Ovary (tissue), 9 donors: ENCODE measurements around the gene MCU. TPM values are rescaled to one million over a fixed set of nuclear protein-coding genes. Genes with fewer than 3 reads are reported as not detected.

ENCODE experiments used
- DNase-seq, 5 donors: peaks; one replicate each; pipeline ENCODE4 v3.0.0-alpha.2; 2019 to 2020
- H3K27ac ChIP-seq, 2 donors: fragments of 200-600 bp; one replicate each; pipeline versions ENCODE4 v1.5.1 to v1.8.0; 2019 to 2022
- H3K27me3 ChIP-seq: fragments of 200-600 bp; one replicate; pipeline ENCODE4 v1.8.0; 2022
- H3K36me3 ChIP-seq: fragments of 200-600 bp; sonication (generic); one replicate; pipeline ENCODE4 v1.5.1; 2019
- H3K4me1 ChIP-seq: one replicate; pipeline ENCODE4 v1.8.1; 2013; ENCODE audit warnings: mild to moderate bottlenecking, moderate library complexity; ENCODE audit not compliant: insufficient read depth
- H3K4me3 ChIP-seq: fragments of 200-600 bp; sonication (generic); one replicate; pipeline ENCODE4 v1.5.1; 2017
- H3K9me3 ChIP-seq, 2 donors: fragments of 200-600 bp in 1 of 2; sonication (generic) in 1 of 2; one replicate each; pipeline versions ENCODE4 v1.5.1 to v1.8.1; 2013 to 2019; ENCODE audit warnings: mild to moderate bottlenecking in 1 of 2, moderate library complexity in 1 of 2
- CTCF ChIP-seq, 3 donors: fragments of 450-650 bp in 2 of 3; fragments of 200-600 bp in 1 of 3; IDR thresholded peaks; one replicate each; pipeline versions ENCODE4 v1.5.1 to v1.8.0; 2016 to 2022; ENCODE audit warnings: antibody characterized with exemption in 3 of 3, mild to moderate bottlenecking in 1 of 3
- EP300 ChIP-seq: sonication (generic); formaldehyde crosslinking; IDR thresholded peaks from one replicate; pipeline ENCODE4 v1.6.1; 2017; ENCODE audit warnings: antibody characterized with exemption
- POLR2A ChIP-seq: fragments of 450-650 bp; IDR thresholded peaks from one replicate; pipeline ENCODE4 v1.6.1; 2017; ENCODE audit warnings: antibody characterized with exemption, mild to moderate bottlenecking, moderate library complexity
- WGBS, 3 donors: extraction: QIAGEN DNeasy Blood & Tissue Kit in 1 of 3; methylation state at CpG; one replicate each; pipeline versions ENCODE4 v1.1.5 to v1.1.7; 2013 to 2017; 5-methylcytosine and 5-hydroxymethylcytosine counted together
- intact Hi-C, 4 donors: fragments of 100-400 bp; cut with DNase I; formaldehyde crosslinking; loops; one replicate each; pipeline versions ENCODE4 v1.11.0 to v1.15.1; 2022 to 2023
- polyA plus RNA-seq, 2 donors: library from polyadenylated mRNA; stranded (reverse); fragments of 200-250 nt in 1 of 2; fragments of 350-450 nt in 1 of 2; fragmentation: Illumina TruSeq in 1 of 2; extraction: RNeasy Lipid Tissue Mini Kit (QIAGEN cat#74804) in 1 of 2; gene quantifications; one replicate each; pipeline ENCODE4 v1.2.3, GENCODE V29; 2013 to 2014
- total RNA-seq, 7 donors: library from RNA; depleted of rRNA in 2 of 7; stranded (reverse); fragments of >200 nt in 2 of 7; fragmentation: NEBNext Ultra II Directional in 3 of 7; extraction: Animal tissue kit (Norgen Biotek cat#: 25700) in 3 of 7; gene quantifications; one replicate each; pipeline versions ENCODE4 v1.1.0 to v1.2.4, GENCODE V29; 2016 to 2023
- donor health status: DM: no; HTN: no; CAD: no; lungs with moderate emphysema.
- donor health status: DM: no; HTN: no; CAD: no.
- donor health status: Bipolar disorder and iron deficiency.
- donor health status: DM: yes; HTN: yes; CAD: no.
- donor health status: DM: no; HTN: no; CAD: no.
- donor health status: DM: yes; HTN: yes; CAD: no.

The MCU gene
- total and polyA plus RNA-seq, 9 donors, result 10.3 to 27.1 (median 12.8) TPM

- no peak overlapping the region for H3K27ac ChIP-seq
- DNase-seq, result no peak
- 89 to 95% (median 90%) methylated on average over 1 of the region's 1 CpG for WGBS, 3 donors
- no peaks in the 10 kb centered on the region for H3K4me1 ChIP-seq
- TF ChIP-seq POLR2A, result no peak
- no peak for TF ChIP-seq EP300
- no peak for TF ChIP-seq CTCF (IDR thresholded peaks at IDR 0.05)
- H3K4me3 ChIP-seq, result no peak overlapping the region
- no peaks in the 10 kb centered on the region for H3K36me3 ChIP-seq
- no peaks in the 10 kb centered on the region for H3K9me3 ChIP-seq
- H3K27me3 ChIP-seq, result no peaks in the 10 kb centered on the region
- intact Hi-C loops, result no loop called here
Measured at GRCh38 chr10:72816565-72816964, 124.6 kb downstream of the MCU start.

- DNase-seq, result no peak
- Histone ChIP-seq H3K27me3 (no peaks in the 10 kb centered on the region), H3K4me3 (no peak overlapping the region), H3K9me3 (no peaks in the 10 kb centered on the region), H3K36me3 (no peaks in the 10 kb centered on the region), H3K27ac (no peak overlapping the region), H3K4me1 (no peaks in the 10 kb centered on the region)
- 15 to 32% (median 20%) methylated on average over 2 of the region's 2 CpGs for WGBS, 3 donors
- TF ChIP-seq POLR2A, result no peak
- TF ChIP-seq EP300, result no peak
- TF ChIP-seq CTCF (IDR thresholded peaks at IDR 0.05), result no peak
- intact Hi-C loops, result no loop called here
Measured at GRCh38 chr10:72818076-72818475, 126.1 kb downstream of the MCU start.

GRCh38 chr10:72819053-72819452 lies 127.1 kb downstream of the MCU start:
- H3K27ac ChIP-seq, result no peak overlapping the region
- intact Hi-C loops, result no loop called here
- 97 to 100% (median 97%) methylated on average over 1 of the region's 1 CpG for WGBS, 3 donors

GRCh38 chr10:72821606-72822005 lies 129.7 kb downstream of the MCU start:
- Histone ChIP-seq H3K27ac (no peak overlapping the region), H3K9me3 (no peaks in the 10 kb centered on the region), H3K4me3 (no peak overlapping the region), H3K27me3 (no peaks in the 10 kb centered on the region), H3K4me1 (no peaks in the 10 kb centered on the region), H3K36me3 (no peaks in the 10 kb centered on the region)
- no peak for DNase-seq
- WGBS, 3 donors, result 92 to 98% (median 93%) methylated on average over 2 of the region's 2 CpGs
- intact Hi-C loops, result no loop called here
- no peak for TF ChIP-seq EP300

More at GRCh38 chr10:72819053-72819452, 127.1 kb downstream of the MCU start:
- no peak overlapping the region for H3K4me3 ChIP-seq
- no peaks in the 10 kb centered on the region for H3K4me1 ChIP-seq
- DNase-seq, result no peak
- no peaks in the 10 kb centered on the region for H3K27me3 ChIP-seq
- TF ChIP-seq EP300, result no peak
- TF ChIP-seq CTCF (IDR thresholded peaks at IDR 0.05), result no peak
- no peak for TF ChIP-seq POLR2A
- H3K9me3 ChIP-seq, result no peaks in the 10 kb centered on the region
- H3K36me3 ChIP-seq, result no peaks in the 10 kb centered on the region

- no peak for DNase-seq
- TF ChIP-seq CTCF (IDR thresholded peaks at IDR 0.05) (no peak), EP300 (no peak), POLR2A (no peak)
- Histone ChIP-seq H3K27me3 (no peaks in the 10 kb centered on the region), H3K27ac (no peak overlapping the region), H3K4me3 (no peak overlapping the region), H3K4me1 (no peaks in the 10 kb centered on the region), H3K9me3 (no peaks in the 10 kb centered on the region), H3K36me3 (no peaks in the 10 kb centered on the region)
- intact Hi-C loops, result no loop called here
- 94 to 97% (median 97%) methylated on average over 4 of the region's 4 CpGs for WGBS, 3 donors
Measured at GRCh38 chr10:72822342-72822986, 130.5 kb downstream of the MCU start.
